SK-N-SH (cell line): ENCODE measurements around the gene ASCL5. TPM values are rescaled to one million over a fixed set of nuclear protein-coding genes. Genes with fewer than 3 reads are reported as not detected.
A peak's percentile ranks its signal among the peaks of the same experiment; 100 is the strongest.

Experiments
- CTCF ChIA-PET: fragments of 300-600, 350-600 bp; formaldehyde crosslinking; extraction: SDS; loops from one replicate; lab custom pipeline; 2021; lab: Yijun Ruan, JAX
- POLR2A ChIA-PET: fragments of 350-600 bp; sonication (Branson Sonifier 250); formaldehyde crosslinking; extraction: SDS; loops from one replicate; lab custom pipeline; 2020; ENCODE audit warnings: antibody characterized with exemption, inconsistent platforms; lab: Yijun Ruan, JAX
- DNase-seq: peaks from one replicate; pipeline ENCODE4 v3.0.0; 2012
- H2AFZ ChIP-seq: fragments of 200-600 bp; sonication (generic); 2 replicates; pipeline ENCODE4 v1.8.1; 2016; ENCODE audit warnings: antibody characterized with exemption, mild to moderate bottlenecking, low read depth
- H3F3A ChIP-seq: fragments of 200-600 bp; sonication (generic); replicated peaks from 2 replicates; pipeline ENCODE3; 2016; ENCODE audit warnings: antibody characterized with exemption, mild to moderate bottlenecking; ENCODE audit not compliant: insufficient read depth
- H3K27ac ChIP-seq, 2 experiments: fragments of 200-500 bp in 1 of 2; fragments of 200-600 bp in 1 of 2; sonication (Bioruptor generic) in 1 of 2; sonication (generic), shearing (Covaris generic) in 1 of 2; 2 replicates each; pipeline versions ENCODE4 v1.5.1 to v1.6.1; 2014 to 2016; ENCODE audit warnings: low read depth in 2 of 2, inconsistent platforms in 1 of 2, low read length in 1 of 2, mild to moderate bottlenecking in 1 of 2, mixed read lengths in 1 of 2
- H3K27me3 ChIP-seq: fragments of 200-600 bp; sonication (generic), shearing (Covaris generic); 2 replicates; pipeline ENCODE4 v1.6.1; 2016; ENCODE audit warnings: mixed run types; ENCODE audit not compliant: insufficient read depth
- H3K36me3 ChIP-seq, 2 experiments: fragments of 200-500 bp in 1 of 2; fragments of 200-600 bp in 1 of 2; sonication (Bioruptor generic) in 1 of 2; sonication (generic) in 1 of 2; replicated peaks in 1 of 2; 2 replicates each; pipeline versions ENCODE3 to v1.5.1; 2014 to 2016; ENCODE audit warnings: low read length in 1 of 2, mild to moderate bottlenecking in 1 of 2; ENCODE audit not compliant: insufficient read depth in 2 of 2, control insufficient read depth in 1 of 2
- H3K4me1 ChIP-seq, 2 experiments: fragments of 200-500 bp in 1 of 2; fragments of 200-600 bp in 1 of 2; sonication (Bioruptor generic) in 1 of 2; sonication (generic), shearing (Covaris generic) in 1 of 2; 2 replicates each; pipeline versions ENCODE4 v1.5.1 to v1.6.1; 2014 to 2016; ENCODE audit warnings: low read depth in 1 of 2, low read length in 1 of 2, mixed run types in 1 of 2; ENCODE audit not compliant: insufficient read depth in 2 of 2, control insufficient read depth in 1 of 2
- H3K4me2 ChIP-seq: fragments of 200-600 bp; sonication (generic), shearing (Covaris generic); 2 replicates; pipeline ENCODE4 v1.6.1; 2017; ENCODE audit warnings: mixed run types
- H3K4me3 ChIP-seq, 2 experiments: fragments of 200-500 bp in 1 of 2; fragments of 200-600 bp in 1 of 2; sonication (Bioruptor generic) in 1 of 2; sonication (generic), shearing (Covaris generic) in 1 of 2; 2 replicates each; pipeline versions ENCODE4 v1.5.1 to v1.8.1; 2014 to 2016; ENCODE audit warnings: low read depth in 2 of 2, inconsistent platforms in 1 of 2, low read length in 1 of 2, mild to moderate bottlenecking in 1 of 2, mixed read lengths in 1 of 2, moderate library complexity in 1 of 2
- H3K79me2 ChIP-seq: fragments of 200-600 bp; sonication (generic); 2 replicates; pipeline ENCODE4 v1.8.1; 2017; ENCODE audit warnings: mild to moderate bottlenecking; ENCODE audit not compliant: insufficient read depth
- H3K9ac ChIP-seq: fragments of 200-600 bp; sonication (generic); 2 replicates; pipeline ENCODE4 v1.6.1; 2017; ENCODE audit warnings: mixed run types
- H3K9me2 ChIP-seq: fragments of 200-600 bp; sonication (generic); 2 replicates; pipeline ENCODE4 v1.6.1; 2017; ENCODE audit warnings: mixed run types
- H3K9me3 ChIP-seq: fragments of 200-600 bp; sonication (generic); 2 replicates; pipeline ENCODE4 v1.6.1; 2017; ENCODE audit warnings: mixed run types, mild to moderate bottlenecking, moderate library complexity
- H4K20me1 ChIP-seq: fragments of 200-600 bp; sonication (generic); 2 replicates; pipeline ENCODE4 v1.6.1; 2017; ENCODE audit warnings: mild to moderate bottlenecking, mixed run types; ENCODE audit not compliant: insufficient read depth
- CTCF ChIP-seq: fragments of 200-600 bp; sonication (generic); IDR thresholded peaks from 2 replicates; pipeline ENCODE4 v1.6.1; 2017; ENCODE audit warnings: antibody characterized with exemption, mild to moderate bottlenecking, moderate library complexity
- ELF1 ChIP-seq: IDR thresholded peaks from 2 replicates; pipeline ENCODE4 v1.4.0; 2012
- FOXM1 ChIP-seq: IDR thresholded peaks from 2 replicates; pipeline ENCODE4 v1.4.0; 2012; ENCODE audit warnings: low read depth, mild to moderate bottlenecking
- IRF3 ChIP-seq: fragments of 150-350 bp; IDR thresholded peaks from 2 replicates; pipeline ENCODE4 v1.6.1; 2016; ENCODE audit warnings: mild to moderate bottlenecking, low read depth, low read length
- JUND ChIP-seq: IDR thresholded peaks from 2 replicates; pipeline ENCODE4 v1.4.0; 2012
- MXI1 ChIP-seq: IDR thresholded peaks from 2 replicates; pipeline ENCODE4 v1.6.1; 2012; ENCODE audit warnings: mild to moderate bottlenecking, low read depth, low read length, improper control_type of control experiment
- NFIC ChIP-seq: IDR thresholded peaks from 2 replicates; pipeline ENCODE4 v1.4.0; 2012; ENCODE audit warnings: borderline replicate concordance
- NRF1 ChIP-seq: IDR thresholded peaks from 2 replicates; pipeline ENCODE4 v1.6.1; 2012; ENCODE audit warnings: low read depth, mild to moderate bottlenecking, low read length
- POLR2AphosphoS5 ChIP-seq: IDR thresholded peaks from 2 replicates; pipeline ENCODE4 v1.6.1; 2012; ENCODE audit warnings: low read depth, low read length
- RAD21 ChIP-seq: IDR thresholded peaks from 2 replicates; pipeline ENCODE4 v1.6.1; 2012; ENCODE audit warnings: mild to moderate bottlenecking, low read length
- RCOR1 ChIP-seq: fragments of 150-350 bp; IDR thresholded peaks from 2 replicates; pipeline ENCODE4 v1.6.1; 2017; ENCODE audit warnings: antibody characterized with exemption, low read length
- RFX5 ChIP-seq: IDR thresholded peaks from 2 replicates; pipeline ENCODE4 v1.6.1; 2012; ENCODE audit warnings: mild to moderate bottlenecking, improper control_type of control experiment, low read length
- RXRA ChIP-seq: IDR thresholded peaks from 2 replicates; pipeline ENCODE4 v1.4.0; 2012; ENCODE audit warnings: low read depth, mild to moderate bottlenecking, borderline replicate concordance
- TCF12 ChIP-seq: IDR thresholded peaks from 2 replicates; pipeline ENCODE4 v1.4.0; 2012
- TEAD4 ChIP-seq: IDR thresholded peaks from 2 replicates; pipeline ENCODE4 v1.4.0; 2012; ENCODE audit warnings: mild to moderate bottlenecking, borderline replicate concordance; ENCODE audit not compliant: insufficient read depth
- USF2 ChIP-seq: fragments of 150-350 bp; IDR thresholded peaks from 2 replicates; pipeline ENCODE4 v1.6.1; 2017; ENCODE audit warnings: antibody characterized with exemption, low read length, low read depth, borderline replicate concordance
- YY1 ChIP-seq: IDR thresholded peaks from 2 replicates; pipeline ENCODE4 v1.4.0; 2012; ENCODE audit warnings: low read depth, mild to moderate bottlenecking
- ZBTB33 ChIP-seq: IDR thresholded peaks from 2 replicates; pipeline ENCODE4 v1.4.0; 2012; ENCODE audit warnings: low read depth, borderline replicate concordance
- WGBS: methylation state at CpG from one replicate; pipeline ENCODE4 v1.1.6; 2017; ENCODE audit warnings: low lambda C conversion rate; 5-methylcytosine and 5-hydroxymethylcytosine counted together
- polyA plus RNA-seq, 3 experiments: library from polyadenylated mRNA; depleted of rRNA; stranded (reverse); fragments of >200 nt; gene quantifications; 2 replicates each; pipeline ENCODE4 v1.2.3, GENCODE V29; 2012
- TF ChIP-seq, protein P1 (sequence below): IDR thresholded peaks from 2 replicates; pipeline ENCODE4 v1.4.0; 2012; ENCODE audit warnings: low read depth, borderline replicate concordance
- TF ChIP-seq, protein P2 (sequence below): IDR thresholded peaks from 2 replicates; pipeline ENCODE4 v1.4.0; 2012; ENCODE audit warnings: low read depth

Gene ASCL5
- polyA plus RNA-seq, 1 of the 3 experiments (the other 2 are of a cell fraction): not detected

DNA sequence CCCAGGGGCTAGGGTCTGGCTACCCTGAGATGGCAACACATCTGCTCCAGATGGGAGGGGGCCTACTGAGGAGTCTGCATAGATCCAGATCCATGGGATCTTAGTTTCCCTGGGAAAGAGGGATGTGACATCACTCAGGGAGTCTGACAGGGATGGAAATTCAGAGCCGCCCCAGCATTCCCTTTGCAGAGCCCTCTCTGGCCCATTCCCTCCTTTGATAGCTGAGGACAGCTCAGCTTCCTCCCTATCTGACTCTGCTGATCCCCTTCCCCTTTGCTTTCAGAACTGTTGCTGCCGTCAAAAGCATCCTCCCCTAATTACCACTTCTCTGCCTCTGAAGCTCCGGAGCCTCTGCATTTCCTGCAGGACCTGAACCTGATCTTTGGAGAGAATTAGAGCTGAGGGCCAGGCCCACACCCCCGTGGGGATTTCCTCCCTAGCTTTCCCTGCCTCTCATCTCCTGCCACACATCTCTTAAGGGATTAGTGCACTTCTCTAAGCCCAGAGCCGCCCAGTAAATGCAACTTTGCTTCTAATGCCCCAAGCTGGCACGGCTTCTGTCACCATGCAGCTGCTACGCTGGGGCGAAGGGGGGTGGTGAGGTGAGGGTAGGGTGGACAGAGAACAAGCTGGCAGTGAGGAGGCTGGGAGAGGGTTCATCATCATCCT is 9.5 kb upstream of the ASCL5 start:
- Histone ChIP-seq H3F3A (peaks cover 19% of the 10 kb centered on the region), H3K36me3 (peaks cover 8 to 57% of the 10 kb centered on the region in 2 experiments), H3K79me2 (no peaks in the 10 kb centered on the region), H3K27ac (peak overlapping the region in 1 of 2 experiments; percentile 76; a peak in 1 of 4 replicates), H3K4me2 (peak overlapping the region; percentile 32; the same call in 1 of the 2 replicates), H2AFZ (no peak overlapping the region), H3K27me3 (no peaks in the 10 kb centered on the region), H3K4me1 (peaks cover 9 to 19% of the 10 kb centered on the region in 2 experiments; a peak in 2 of 4 replicates), H3K4me3 (no peak overlapping the region), H3K9me2 (no peaks in the 10 kb centered on the region), H3K9ac (no peak overlapping the region), H4K20me1 (peaks cover 9% of the 10 kb centered on the region; the same call in 1 of the 2 replicates), H3K9me3 (no peaks in the 10 kb centered on the region)
- ChIA-PET CTCF (interaction anchor here (1.0 to 2.0 kb wide), 3 partner anchors 13 to 22 kb away, joined by 3 to 13 read pairs (median 6); no protein-coding TSS in a partner anchor), POLR2A (no interaction called here)
- 94% methylated on average over 8 of the region's 8 CpGs for WGBS
- DNase-seq: no peak
- TF ChIP-seq RCOR1 (no peak), TEAD4 (no peak), ZBTB33 (no peak), YY1 (no peak), RFX5 (no peak), TCF12 (no peak), USF2 (no peak), ELF1 (no peak)
- TF ChIP-seq, protein P1, sequence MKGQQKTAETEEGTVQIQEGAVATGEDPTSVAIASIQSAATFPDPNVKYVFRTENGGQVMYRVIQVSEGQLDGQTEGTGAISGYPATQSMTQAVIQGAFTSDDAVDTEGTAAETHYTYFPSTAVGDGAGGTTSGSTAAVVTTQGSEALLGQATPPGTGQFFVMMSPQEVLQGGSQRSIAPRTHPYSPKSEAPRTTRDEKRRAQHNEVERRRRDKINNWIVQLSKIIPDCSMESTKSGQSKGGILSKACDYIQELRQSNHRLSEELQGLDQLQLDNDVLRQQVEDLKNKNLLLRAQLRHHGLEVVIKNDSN: no peak

- Histone ChIP-seq H3K4me2 (no peak overlapping the region), H3K27ac (no peak overlapping the region), H3K9me3 (no peaks in the 10 kb centered on the region), H3K79me2 (no peaks in the 10 kb centered on the region), H4K20me1 (peaks cover 9% of the 10 kb centered on the region; the same call in 1 of the 2 replicates), H3K27me3 (no peaks in the 10 kb centered on the region), H3F3A (peaks cover 19% of the 10 kb centered on the region), H2AFZ (no peak overlapping the region), H3K4me3 (no peak overlapping the region), H3K4me1 (peaks cover 0 to 19% of the 10 kb centered on the region in 2 experiments; a peak in 1 of 4 replicates), H3K9ac (no peak overlapping the region), H3K9me2 (no peaks in the 10 kb centered on the region), H3K36me3 (peaks cover 8 to 38% of the 10 kb centered on the region in 2 experiments)
- WGBS: 92% methylated on average over 6 of the region's 6 CpGs
- POLR2A ChIA-PET: no interaction called here
- DNase-seq: no peak
- CTCF ChIA-PET: interaction anchor here (1.0 to 1.4 kb wide), 2 partner anchors 15 to 16 kb away, joined by 3 read pairs; no protein-coding TSS in a partner anchor
- TF ChIP-seq USF2 (no peak), NFIC (no peak), ELF1 (no peak), RXRA (no peak), MXI1 (no peak), POLR2AphosphoS5 (no peak), CTCF (no peak), RFX5 (no peak), FOXM1 (no peak), NRF1 (no peak), IRF3 (no peak), JUND (no peak), RAD21 (no peak)
- TF ChIP-seq, protein P2, sequence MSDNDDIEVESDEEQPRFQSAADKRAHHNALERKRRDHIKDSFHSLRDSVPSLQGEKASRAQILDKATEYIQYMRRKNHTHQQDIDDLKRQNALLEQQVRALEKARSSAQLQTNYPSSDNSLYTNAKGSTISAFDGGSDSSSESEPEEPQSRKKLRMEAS: no peak
These were observed 7.4 kb upstream of the ASCL5 start for GRCh38 chr1:201134405-201134804.
